ENCODE data around the gene NLRC5.

The NLRC5 gene

GRCh38 chr16:57131351-57131970, 142.1 kb downstream of the NLRC5 start:
- no peak for DNase-seq

GRCh38 chr16:57132470-57132869, 143.1 kb downstream of the NLRC5 start:
- no peak for DNase-seq

DNA sequence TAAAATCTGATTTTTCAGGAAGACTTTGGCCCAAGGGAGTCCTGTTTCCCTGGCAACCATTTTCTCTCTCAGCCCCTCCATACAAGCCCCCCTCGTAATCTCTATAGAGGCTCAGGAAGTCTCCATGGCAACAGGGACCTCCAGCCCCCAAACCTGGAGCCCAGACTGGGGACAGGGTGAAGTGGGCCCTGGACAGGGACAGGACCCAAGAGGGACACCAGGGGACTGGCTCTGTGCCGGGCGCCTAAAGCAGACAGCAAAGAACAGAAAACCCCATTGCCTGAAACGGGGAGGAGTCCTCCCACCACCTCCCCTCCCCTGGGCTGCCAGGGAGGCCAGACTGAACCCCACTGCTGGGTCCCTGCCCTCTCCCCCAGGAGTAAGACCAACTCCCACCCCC, 143.7 kb downstream of the NLRC5 start:
- DNase-seq: no peak
